NT2/D1 (cell line): ENCODE results near the gene KLC1.
"Not testable (repeated sequence)": the region's sequence is repeated elsewhere in the genome, so short reads cannot be mapped to it uniquely, and the experiment has no call there.

Source experiments
- SUZ12 ChIP-seq: IDR thresholded peaks from 2 replicates; pipeline ENCODE4 v1.6.1; 2011; ENCODE audit not compliant: insufficient read length, insufficient read depth; ENCODE audit errors: extremely low read depth
- YY1 ChIP-seq: IDR thresholded peaks from 2 replicates; pipeline ENCODE4 v1.6.1; 2011; ENCODE audit not compliant: insufficient read length, insufficient read depth
- ZNF274 ChIP-seq: IDR thresholded peaks from 2 replicates; pipeline ENCODE4 v1.6.1; 2011; ENCODE audit warnings: mild to moderate bottlenecking, low read depth, low read length

- TF ChIP-seq SUZ12, ZNF274, YY1: not testable (repeated sequence)
These were observed 24.3 kb downstream of the KLC1 start for GRCh38 chr14:103653336-103653735.
